Dermis blood vessel endothelial cell (primary cell): Measurements from ENCODE around the gene JAK1. TPM values are rescaled to one million over a fixed set of nuclear protein-coding genes. Genes with fewer than 3 reads are reported as not detected.
A peak's percentile ranks its signal among the peaks of the same experiment; 100 is the strongest.

Experiments used
- DNase-seq: peaks from one replicate; pipeline ENCODE4 v3.0.0; 2010
- total RNA-seq: library from RNA; depleted of rRNA; stranded (reverse); fragments of >200 nt; gene quantifications from 2 replicates; pipeline ENCODE4 v1.2.3, GENCODE V29; 2014

The JAK1 gene
- total RNA-seq, 1 donor from 2014 or later, result 254 TPM

- no peak for DNase-seq
These were observed 48.4 kb downstream of the JAK1 start for GRCh38 chr1:64917907-64918306.

- DNase-seq, result peak; percentile 91
These were observed 49.0 kb downstream of the JAK1 start for GRCh38 chr1:64917328-64917861.

GRCh38 chr1:64915381-64916274, 50.7 kb downstream of the JAK1 start:
- peak; percentile 67 for DNase-seq

- no peak for DNase-seq
These were observed 52.9 kb downstream of the JAK1 start for GRCh38 chr1:64913361-64914015.

- DNase-seq, result no peak
These were observed 54.2 kb downstream of the JAK1 start for GRCh38 chr1:64912191-64912590.

GRCh38 chr1:64911326-64911725, 55.0 kb downstream of the JAK1 start:
- DNase-seq, result no peak

- DNase-seq, result no peak
These were observed 57.3 kb downstream of the JAK1 start for GRCh38 chr1:64909031-64909430.

- DNase-seq, result no peak
These were observed 57.8 kb downstream of the JAK1 start for GRCh38 chr1:64908575-64908974.

- no peak for DNase-seq
These were observed 59.9 kb downstream of the JAK1 start for GRCh38 chr1:64906447-64906846.

- DNase-seq, result no peak
These were observed 62.8 kb downstream of the JAK1 start for GRCh38 chr1:64903593-64903992.

GRCh38 chr1:64901663-64902062, 64.7 kb downstream of the JAK1 start:
- DNase-seq, result no peak

- DNase-seq, result no peak
These were observed 65.4 kb downstream of the JAK1 start for GRCh38 chr1:64900916-64901315.

- peak; percentile 97 for DNase-seq
These were observed 68.1 kb downstream of the JAK1 start for GRCh38 chr1:64898107-64898861.

- no peak for DNase-seq
These were observed 69.8 kb downstream of the JAK1 start for GRCh38 chr1:64896551-64896950.

- no peak for DNase-seq
These were observed 70.8 kb downstream of the JAK1 start for GRCh38 chr1:64895500-64895899.

GRCh38 chr1:64894438-64895196, 71.7 kb downstream of the JAK1 start:
- no peak for DNase-seq

- no peak for DNase-seq
These were observed 72.4 kb downstream of the JAK1 start for GRCh38 chr1:64893921-64894320.

GRCh38 chr1:64892576-64893573, 73.5 kb downstream of the JAK1 start:
- peak; percentile 37 for DNase-seq

- peak; percentile 66 for DNase-seq
These were observed 74.9 kb downstream of the JAK1 start for GRCh38 chr1:64891448-64891825.

- DNase-seq, result peak; percentile 30
These were observed 75.5 kb downstream of the JAK1 start for GRCh38 chr1:64890699-64891447.
